GM18861 (cell line): ENCODE measurements around the gene C22orf23.
"Not testable (repeated sequence)": the region's sequence is repeated elsewhere in the genome, so short reads cannot be mapped to it uniquely, and the experiment has no call there.

ENCODE experiments used
- ATAC-seq: cut with Tn5 transposase; IDR thresholded peaks from one replicate; pipeline ENCODE4 v1.9.1; 2021; ENCODE audit not compliant: unreplicated experiment

C22orf23 gene

GRCh38 chr22:37957232-37957631 lies 3.8 kb upstream of the C22orf23 start:
- no peak for ATAC-seq

- ATAC-seq = not testable (repeated sequence)
These were observed 2.5 kb upstream of the C22orf23 start for GRCh38 chr22:37955825-37956397.

GRCh38 chr22:37954686-37955085 lies 1.3 kb upstream of the C22orf23 start:
- no peak for ATAC-seq

GRCh38 chr22:37953062-37953436 lies 352 bp downstream of the C22orf23 start:
- peak; percentile 39 for ATAC-seq

- ATAC-seq = not testable (repeated sequence)
These were observed 772 bp downstream of the C22orf23 start for GRCh38 chr22:37952629-37953028.

GRCh38 chr22:37951305-37951704 lies 2.1 kb downstream of the C22orf23 start:
- ATAC-seq = no peak

GRCh38 chr22:37947142-37947795 lies 6.1 kb downstream of the C22orf23 start:
- ATAC-seq = not testable (repeated sequence)

- ATAC-seq = not testable (repeated sequence)
These were observed 9.0 kb downstream of the C22orf23 start for GRCh38 chr22:37944423-37944822.

- ATAC-seq = no peak
These were observed 9.6 kb downstream of the C22orf23 start for GRCh38 chr22:37943825-37944198.

GRCh38 chr22:37943136-37943824 lies 10.1 kb downstream of the C22orf23 start:
- no peak for ATAC-seq

- no peak for ATAC-seq
These were observed 11.3 kb downstream of the C22orf23 start for GRCh38 chr22:37942133-37942532.

- no peak for ATAC-seq
These were observed 12.6 kb downstream of the C22orf23 start for GRCh38 chr22:37940698-37941376.

- ATAC-seq = peak; percentile 80
These were observed 19.6 kb downstream of the C22orf23 start for GRCh38 chr22:37933711-37934376.

GRCh38 chr22:37932821-37933578 lies 20.4 kb downstream of the C22orf23 start:
- ATAC-seq = no peak

- no peak for ATAC-seq
These were observed 21.0 kb downstream of the C22orf23 start for GRCh38 chr22:37932401-37932800.

- no peak for ATAC-seq
These were observed 21.5 kb downstream of the C22orf23 start for GRCh38 chr22:37931893-37932389.

GRCh38 chr22:37930952-37931440 lies 22.4 kb downstream of the C22orf23 start:
- ATAC-seq = no peak

- ATAC-seq = no peak
These were observed 23.0 kb downstream of the C22orf23 start for GRCh38 chr22:37930270-37930951.

GRCh38 chr22:37929390-37929789 lies 24.0 kb downstream of the C22orf23 start:
- no peak for ATAC-seq

- no peak for ATAC-seq
These were observed 25.8 kb downstream of the C22orf23 start for GRCh38 chr22:37927637-37927936.
